Pancreas (tissue), 10 donors: ENCODE measurements around the gene S100A10. TPM values are rescaled to one million over a fixed set of nuclear protein-coding genes. Genes with fewer than 3 reads are reported as not detected.
A peak's percentile ranks its signal among the peaks of the same experiment; 100 is the strongest.

Experiments
- ATAC-seq, 4 donors: fragments of 200-7000 bp; cut with Tn5 transposase; one replicate each; pipeline versions ENCODE4 v1.8.0 to v1.9.1; 2020; ENCODE audit warnings: mild to moderate bottlenecking in 4 of 4, moderate library complexity in 4 of 4
- DNase-seq, 6 donors: peaks; one replicate each; pipeline ENCODE4 v3.0.0-alpha.2; 2020
- FAIRE-seq: peaks from 2 replicates; lab custom pipeline; 2012; peaks lifted over from hg19 to GRCh38; lab: Jason Lieb, UNC
- H3K27ac ChIP-seq, 4 donors: fragments of 200-600 bp; sonication (generic); 1 replicate in 3 of 4; 2 replicates in 1 of 4; pipeline versions ENCODE4 v1.5.0 to v1.8.0; 2020
- H3K27me3 ChIP-seq, 4 donors: fragments of 200-600 bp; one replicate each; pipeline ENCODE4 v1.8.0; 2021
- H3K36me3 ChIP-seq, 3 donors: fragments of 200-600 bp; sonication (generic) in 1 of 3; one replicate each; pipeline versions ENCODE4 v1.5.0 to v1.8.0; 2020 to 2021
- H3K4me1 ChIP-seq, 3 donors: fragments of 200-600 bp; one replicate each; pipeline ENCODE4 v1.8.0; 2021
- H3K4me3 ChIP-seq, 4 donors: fragments of 200-600 bp; sonication (generic) in 2 of 4; one replicate each; pipeline versions ENCODE4 v1.5.0 to v1.8.0; 2020 to 2021
- H3K9me3 ChIP-seq, 4 donors: fragments of 200-600 bp; one replicate each; pipeline ENCODE4 v1.8.0; 2021
- CTCF ChIP-seq, 4 donors: fragments of 200-600 bp; sonication (generic) in 3 of 4; IDR thresholded peaks; one replicate each; pipeline versions ENCODE4 v1.5.0 to v1.8.0; 2021; ENCODE audit warnings: antibody characterized with exemption in 4 of 4
- WGBS, 2 donors: extraction: QIAGEN DNeasy Blood & Tissue Kit; methylation state at CpG; one replicate each; pipeline ENCODE4 v1.1.7; 2013; 5-methylcytosine and 5-hydroxymethylcytosine counted together
- intact Hi-C, 3 donors: fragments of 100-400 bp; cut with DNase I; formaldehyde crosslinking; loops; one replicate each; pipeline versions ENCODE4 v1.11.1 to v1.14.2; 2022
- polyA plus RNA-seq, 2 donors: library from polyadenylated mRNA; stranded (reverse); fragments of 200-250 nt; gene quantifications; one replicate each; pipeline ENCODE4 v1.2.3, GENCODE V29; 2013
- total RNA-seq, 6 donors: library from RNA; stranded (reverse); fragmentation: NEBNext Ultra II Directional in 4 of 6; extraction: Animal tissue kit (Norgen Biotek cat#: 25700) in 4 of 6; gene quantifications; one replicate each; pipeline versions ENCODE4 v1.2.1 to v1.2.4, GENCODE V29; 2021 to 2023
- donor health status: healthy with polysubstance abuse.
- donor health status: DM: no; HTN: no; CAD: no; lungs with moderate emphysema.
- donor health status: DM: no; HTN: no; CAD: no.
- donor health status: control.
- donor health status: control.
- donor health status: Bipolar disorder and iron deficiency.
- donor health status: DM: yes; HTN: yes; CAD: no.
- donor health status: DM: no; HTN: no; CAD: no.
- donor health status: DM: no; HTN: no; CAD: no.
- donor health status: DM: yes; HTN: yes; CAD: no.

Gene S100A10
- total and polyA plus RNA-seq, 8 donors: 34.3 to 269 (median 117) TPM

- H3K9me3 ChIP-seq: no peaks in the 10 kb centered on the region
- intact Hi-C loops: no loop called here
- H3K27ac ChIP-seq: no peak overlapping the region
- ATAC-seq (no peak), DNase-seq (no peak), FAIRE-seq (no peak)
- no peaks in the 10 kb centered on the region for H3K4me1 ChIP-seq
- H3K27me3 ChIP-seq: no peaks in the 10 kb centered on the region
- WGBS, 2 donors: 24 to 29% methylated on average over 1 of the region's 1 CpG
- no peak overlapping the region for H3K4me3 ChIP-seq
- peaks cover 0 to 12% (median 9%) of the 10 kb centered on the region in 3 donors for H3K36me3 ChIP-seq
- TF ChIP-seq CTCF (IDR thresholded peaks at IDR 0.05): no peak
Observed at GRCh38 chr1:151982300-151983005, 11.2 kb downstream of the S100A10 start.

DNA sequence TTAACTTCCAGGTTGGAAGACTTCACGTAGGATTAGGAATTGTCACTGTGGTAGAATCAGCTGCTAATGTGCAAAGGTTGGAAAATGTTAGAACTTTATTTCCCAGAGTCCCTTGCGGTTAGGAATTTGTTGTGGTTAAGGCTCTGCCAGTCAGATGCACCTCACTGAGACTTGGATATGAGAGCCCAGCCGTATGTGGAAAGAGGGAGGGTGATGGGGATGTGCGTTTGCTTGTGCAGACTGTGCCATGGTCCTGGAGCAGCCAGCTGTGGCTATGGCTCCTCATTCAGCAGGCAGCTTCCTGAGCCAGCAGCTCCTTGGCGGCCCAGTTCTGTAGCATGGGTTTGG lies 12.5 kb downstream of the S100A10 start:
- FAIRE-seq (no peak), DNase-seq (no peak)

GRCh38 chr1:151980287-151981177 lies 13.1 kb downstream of the S100A10 start:
- peak in 2 of 4 donors; percentile 30 to 65 for ATAC-seq
- Histone ChIP-seq H3K4me3 (no peak overlapping the region), H3K9me3 (no peaks in the 10 kb centered on the region), H3K27me3 (no peaks in the 10 kb centered on the region), H3K27ac (no peak overlapping the region), H3K4me1 (peaks cover 0 to 6% (median 4%) of the 10 kb centered on the region in 3 donors), H3K36me3 (peaks cover 0 to 10% (median 9%) of the 10 kb centered on the region in 3 donors)
- no peak for FAIRE-seq
- no peak for TF ChIP-seq CTCF (IDR thresholded peaks at IDR 0.05)
- WGBS, 2 donors: 57 to 68% methylated on average over 5 of the region's 5 CpGs
- intact Hi-C loops: no loop called here
- DNase-seq: no peak

More for the DNA sequence above, 12.5 kb downstream of the S100A10 start:
- Histone ChIP-seq H3K36me3 (peaks cover 0 to 12% (median 9%) of the 10 kb centered on the region in 3 donors), H3K4me3 (no peak overlapping the region), H3K4me1 (peaks cover 0 to under 1% (median 0%) of the 10 kb centered on the region in 3 donors), H3K27ac (no peak overlapping the region), H3K27me3 (no peaks in the 10 kb centered on the region), H3K9me3 (no peaks in the 10 kb centered on the region)
- WGBS, 2 donors: 68 to 89% methylated on average over 5 of the region's 5 CpGs
- no peak for TF ChIP-seq CTCF (IDR thresholded peaks at IDR 0.05)
- intact Hi-C loops: no loop called here
- no peak for ATAC-seq

- intact Hi-C loops: no loop called here
- ATAC-seq (no peak), DNase-seq (no peak), FAIRE-seq (no peak)
- no peak overlapping the region for H3K27ac ChIP-seq
- H3K4me3 ChIP-seq: no peak overlapping the region
- peaks cover 0 to 14% (median 13%) of the 10 kb centered on the region in 3 donors for H3K4me1 ChIP-seq
- peaks cover 0 to 9% (median 3%) of the 10 kb centered on the region in 3 donors for H3K36me3 ChIP-seq
- no peaks in the 10 kb centered on the region for H3K27me3 ChIP-seq
- 31 to 33% methylated on average over 5 of the region's 5 CpGs for WGBS, 2 donors
- no peaks in the 10 kb centered on the region for H3K9me3 ChIP-seq
- no peak for TF ChIP-seq CTCF (IDR thresholded peaks at IDR 0.05)
Observed at GRCh38 chr1:151978922-151979321, 14.7 kb downstream of the S100A10 start.
